GM21390 (cell line): ENCODE data around the gene VSIG4.
A peak's percentile ranks its signal among the peaks of the same experiment; 100 is the strongest.
"Not testable (repeated sequence)": the region's sequence is repeated elsewhere in the genome, so short reads cannot be mapped to it uniquely, and the experiment has no call there.

Experiments used
- ATAC-seq: cut with Tn5 transposase; IDR thresholded peaks from one replicate; pipeline ENCODE4 v1.9.1; 2021; ENCODE audit not compliant: unreplicated experiment

The VSIG4 gene, protein sequence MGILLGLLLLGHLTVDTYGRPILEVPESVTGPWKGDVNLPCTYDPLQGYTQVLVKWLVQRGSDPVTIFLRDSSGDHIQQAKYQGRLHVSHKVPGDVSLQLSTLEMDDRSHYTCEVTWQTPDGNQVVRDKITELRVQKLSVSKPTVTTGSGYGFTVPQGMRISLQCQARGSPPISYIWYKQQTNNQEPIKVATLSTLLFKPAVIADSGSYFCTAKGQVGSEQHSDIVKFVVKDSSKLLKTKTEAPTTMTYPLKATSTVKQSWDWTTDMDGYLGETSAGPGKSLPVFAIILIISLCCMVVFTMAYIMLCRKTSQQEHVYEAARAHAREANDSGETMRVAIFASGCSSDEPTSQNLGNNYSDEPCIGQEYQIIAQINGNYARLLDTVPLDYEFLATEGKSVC

DNA sequence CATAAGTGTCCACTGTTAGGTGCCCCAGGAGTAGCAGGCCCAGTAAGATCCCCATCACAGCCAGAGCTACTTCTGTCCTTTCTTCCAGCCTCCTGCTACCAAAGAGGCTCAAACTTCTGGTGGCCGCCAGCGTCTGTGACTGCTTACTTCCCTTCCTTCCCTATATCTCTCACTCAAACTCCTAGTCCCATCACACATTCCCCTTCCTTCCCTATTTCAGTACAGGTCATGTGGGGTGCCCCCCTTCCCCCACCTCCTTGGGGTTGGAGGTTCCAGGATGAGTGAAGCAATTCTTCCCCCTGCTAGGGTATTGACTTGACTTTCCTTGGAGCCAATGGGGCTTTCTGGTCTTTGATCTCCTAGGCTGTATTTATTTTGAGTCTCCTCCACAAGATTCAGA, at the start of gene VSIG4:
Gene VSIG4 (minus strand): TSS at position 137 of the 400 bp plus-strand sequence. CDS start 82 bp downstream, at position 55.
- ATAC-seq: no peak

DNA sequence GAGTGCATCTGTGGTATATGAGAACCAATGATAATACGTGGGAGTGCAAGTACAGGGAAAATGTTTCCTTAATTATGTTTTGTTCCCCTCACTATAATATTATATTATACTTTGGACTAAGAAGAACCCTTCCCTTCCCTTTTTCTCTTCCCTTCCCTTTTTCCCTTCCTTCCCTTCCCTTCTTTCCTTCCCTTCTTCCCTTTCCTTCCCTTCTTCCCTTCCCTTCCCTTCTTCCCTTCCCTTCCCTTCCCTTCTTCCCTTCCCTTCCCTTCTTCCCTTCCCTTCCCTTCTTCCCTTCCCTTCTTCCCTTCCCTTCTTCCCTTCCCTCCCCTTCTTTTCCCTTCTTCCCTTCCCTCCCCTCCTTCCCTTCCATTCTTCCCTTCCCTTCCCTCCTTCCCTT, 36.9 kb upstream of the VSIG4 start:
- no peak for ATAC-seq

DNA sequence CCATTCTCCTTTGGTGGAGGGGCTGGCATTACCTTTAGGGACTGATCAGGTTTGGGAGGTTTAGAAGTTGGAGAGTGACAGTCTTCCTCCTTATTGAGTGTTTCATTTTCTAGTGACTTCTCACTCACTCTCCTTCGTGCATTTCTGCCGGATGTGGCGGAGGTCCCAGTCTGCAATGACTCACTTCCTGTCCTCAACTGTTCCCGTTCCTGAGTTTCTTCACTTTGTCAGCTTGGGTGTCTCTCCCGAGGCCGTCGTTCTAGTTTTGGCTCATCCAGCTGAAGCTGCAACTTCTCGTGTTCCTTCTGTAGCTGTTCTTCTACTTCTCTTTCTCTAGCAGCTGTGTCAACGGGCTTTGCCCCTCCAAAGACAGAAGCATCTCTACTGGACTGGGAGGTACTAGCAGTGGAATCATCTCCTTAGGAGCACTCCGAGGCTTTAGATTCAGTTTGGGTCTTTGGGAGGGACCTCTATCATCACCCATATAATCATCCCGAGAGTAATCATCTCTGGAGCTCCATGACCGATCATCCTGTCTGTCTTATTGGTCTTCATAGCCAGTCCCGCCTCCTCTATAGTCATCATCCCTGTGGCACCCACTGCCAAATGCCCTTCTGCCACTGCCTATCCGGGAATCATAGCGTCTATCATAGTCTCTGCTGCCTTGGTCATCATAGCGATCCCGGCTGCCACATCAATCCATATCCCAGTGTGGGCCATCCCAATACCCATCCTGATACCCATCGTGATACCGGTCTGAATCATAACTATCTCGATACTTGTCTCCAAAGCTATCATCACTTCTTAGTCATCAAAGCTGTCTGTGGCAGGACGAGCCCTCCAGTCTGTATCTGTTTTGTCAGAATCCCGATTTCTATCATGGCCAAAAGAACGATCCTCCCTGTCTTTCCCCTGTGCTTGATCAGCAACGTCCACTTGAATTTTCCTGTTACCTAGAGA, 35.3 kb upstream of the VSIG4 start:
- peak; percentile 76 for ATAC-seq

DNA sequence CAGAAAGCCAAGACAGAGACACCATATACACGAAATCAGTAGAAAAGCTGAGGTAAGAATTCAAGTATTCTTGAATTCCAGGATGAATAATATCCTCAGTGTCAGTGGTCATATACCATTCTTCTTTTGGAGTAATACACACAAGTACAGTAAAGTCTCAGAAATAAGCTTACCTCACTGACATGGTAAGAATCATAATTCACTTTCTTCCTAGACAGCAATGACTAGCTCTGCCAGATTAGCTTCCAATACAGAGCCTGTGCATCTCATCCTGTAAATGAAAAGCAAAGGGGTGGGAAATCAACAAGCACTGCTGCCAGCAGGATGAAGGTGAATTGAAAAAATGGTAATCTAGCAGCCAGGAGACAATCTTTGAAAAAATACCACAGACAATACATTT, 31.2 kb upstream of the VSIG4 start:
- no peak for ATAC-seq

DNA sequence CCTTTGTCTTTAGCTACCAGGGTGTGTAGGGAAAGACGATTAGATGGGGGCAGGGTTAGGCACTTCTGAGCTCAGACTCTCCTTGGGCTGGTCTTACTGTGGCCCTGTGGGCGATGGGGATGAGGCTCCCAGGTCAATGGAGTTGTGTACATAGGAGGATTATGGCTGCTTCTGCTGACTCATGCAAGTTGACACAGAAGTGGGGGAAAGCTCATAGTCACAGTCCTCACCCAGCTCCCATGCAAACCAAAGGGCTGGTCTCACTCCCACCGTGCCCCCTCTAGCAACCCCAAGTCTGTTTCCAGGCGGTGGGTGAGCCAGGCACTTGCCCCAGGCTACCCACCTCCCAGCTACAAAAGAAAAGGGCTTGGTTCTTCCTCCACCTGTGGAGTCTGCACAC, 24.4 kb upstream of the VSIG4 start:
- no peak for ATAC-seq

DNA sequence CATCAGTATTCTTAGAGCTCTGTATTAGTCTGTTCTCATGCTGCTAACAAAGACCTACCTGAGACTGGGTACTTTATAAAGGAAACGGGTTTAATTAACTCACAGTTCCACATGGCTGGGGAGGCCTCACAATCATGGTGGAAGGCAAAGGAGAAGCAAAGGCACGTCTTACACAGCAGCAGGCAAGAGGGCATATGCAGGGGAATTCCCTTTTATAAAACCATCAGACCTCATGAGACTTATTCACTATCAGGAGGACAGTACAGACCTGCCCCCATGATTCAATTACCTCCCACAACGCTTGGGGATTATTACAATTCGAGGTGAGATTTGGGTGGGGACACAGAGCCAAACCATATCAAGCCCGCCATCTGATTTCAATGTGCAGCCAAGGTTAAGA, 17.1 kb upstream of the VSIG4 start:
- not testable (repeated sequence) for ATAC-seq

DNA sequence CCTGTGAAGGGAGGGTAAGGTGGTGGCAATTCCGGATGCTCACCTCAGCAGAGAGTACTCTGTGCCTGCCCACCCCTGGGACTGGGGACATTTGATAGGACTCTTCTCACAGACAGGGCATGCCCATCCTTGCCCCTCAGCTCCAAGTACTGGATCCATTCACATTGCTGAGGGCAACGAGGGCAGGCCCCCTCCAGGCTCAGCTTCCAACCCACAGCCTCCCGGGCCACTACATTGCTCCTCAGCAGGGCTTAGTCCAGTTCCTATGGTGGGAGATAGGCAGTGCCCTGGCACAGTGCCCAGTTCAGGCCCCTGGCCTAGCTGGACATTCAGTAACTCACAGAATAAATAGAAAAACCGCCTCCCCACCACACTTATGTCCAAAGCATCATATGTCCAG, 15.1 kb upstream of the VSIG4 start:
- no peak for ATAC-seq

DNA sequence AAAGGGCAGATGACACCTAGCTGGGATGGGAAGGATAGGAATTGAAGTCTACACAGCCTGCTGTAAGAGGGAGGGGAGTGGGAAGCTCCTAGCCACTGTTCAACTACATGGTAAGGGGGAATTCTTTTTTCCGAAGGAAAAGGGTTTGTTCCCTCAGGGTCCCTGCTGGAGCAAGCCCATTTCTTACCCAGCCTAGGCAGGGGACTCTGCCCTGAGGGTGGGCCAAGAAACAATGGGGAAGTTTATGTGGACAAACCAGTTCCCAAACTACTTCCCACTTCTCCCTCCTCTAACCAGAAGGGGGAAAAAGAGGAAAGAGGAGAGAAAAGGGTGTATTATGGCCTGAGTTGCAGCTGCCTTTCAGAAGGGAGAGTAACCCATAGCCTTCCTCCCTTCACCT, 13.5 kb upstream of the VSIG4 start:
- ATAC-seq: no peak

DNA sequence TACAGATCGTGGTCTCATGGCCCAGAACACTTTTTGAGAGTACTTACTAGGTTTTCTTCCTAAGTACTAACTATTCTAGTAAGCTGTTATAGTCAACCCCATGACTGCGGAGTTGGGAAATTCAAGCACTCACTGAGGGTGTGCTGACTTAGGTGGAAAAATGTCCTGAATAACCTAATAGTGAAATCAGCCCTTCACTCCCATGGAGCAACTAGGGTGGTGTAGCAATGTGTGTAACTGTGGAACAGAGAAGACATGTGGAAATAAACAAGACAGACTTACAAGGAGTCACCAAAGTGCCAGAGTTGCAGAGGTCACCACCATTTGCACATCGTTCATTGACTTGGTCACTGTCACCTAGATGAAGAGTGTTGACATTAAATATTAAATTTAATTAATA, 12.1 kb upstream of the VSIG4 start:
- ATAC-seq: no peak

DNA sequence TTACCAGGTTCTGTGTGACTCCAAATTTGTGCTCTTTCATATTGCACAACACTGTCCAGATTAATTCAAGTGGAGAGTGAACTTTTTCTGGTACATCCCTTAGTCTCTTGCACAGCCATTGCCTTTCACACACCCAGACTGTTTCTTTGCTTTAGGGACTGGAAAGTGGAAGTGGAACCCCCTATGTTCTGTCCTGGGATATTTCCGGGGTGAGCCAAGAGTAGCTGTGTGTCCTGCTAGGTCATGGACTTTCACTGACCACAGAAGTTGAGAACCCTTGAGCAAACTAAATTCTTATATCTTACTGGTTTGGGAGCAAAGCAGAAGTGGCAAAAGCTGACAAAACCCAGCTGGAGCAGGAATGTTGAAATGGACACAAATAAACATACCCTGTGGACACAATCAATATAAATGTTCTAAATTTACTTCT, 10.3 kb upstream of the VSIG4 start:
- no peak for ATAC-seq

DNA sequence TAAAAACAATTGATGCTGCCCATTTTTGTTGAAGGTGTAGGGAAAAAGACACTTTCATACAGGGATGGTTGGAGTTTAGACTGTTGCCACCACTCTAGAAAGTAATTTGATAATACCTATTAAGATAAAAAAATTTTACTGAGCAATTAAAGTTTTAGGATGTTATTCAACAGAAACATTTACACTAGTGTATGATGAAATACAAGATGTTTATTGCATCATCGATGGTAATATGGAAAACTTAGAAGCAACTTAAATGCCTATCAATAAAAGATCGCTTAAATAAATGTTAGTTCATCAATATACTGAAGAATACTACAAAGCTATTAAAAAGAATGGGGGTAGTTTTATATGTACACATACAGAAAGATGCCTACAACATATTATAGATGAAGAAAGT, 9.2 kb upstream of the VSIG4 start:
- no peak for ATAC-seq

DNA sequence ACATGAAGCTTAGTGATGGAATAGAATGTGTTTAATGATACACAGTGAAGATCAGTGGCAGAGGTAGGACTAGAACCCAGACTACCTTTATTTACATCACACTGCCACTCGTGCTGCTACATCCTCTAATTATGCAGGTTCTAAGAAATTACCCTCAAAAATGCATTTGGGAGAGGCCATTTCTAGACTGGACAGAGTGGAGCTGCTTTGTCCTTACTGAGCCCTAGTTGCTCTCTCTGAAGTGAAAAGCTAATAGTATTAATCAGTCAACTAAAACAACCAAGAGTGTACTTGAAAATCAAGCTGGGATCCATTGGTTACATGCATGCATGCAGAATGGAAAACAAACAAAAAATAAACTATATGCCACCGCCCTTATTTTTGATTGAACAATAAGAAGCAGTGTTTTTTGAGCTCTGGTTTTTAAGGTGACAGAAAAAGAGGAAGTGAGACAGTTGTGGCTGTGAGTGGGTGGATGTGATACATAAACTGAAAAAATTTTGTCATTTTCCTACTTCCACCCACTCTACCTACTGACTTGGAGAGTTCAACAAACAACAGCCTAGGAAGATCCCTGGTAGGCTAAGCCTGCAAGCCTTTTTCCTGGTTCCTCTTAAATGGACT, 6.8 kb upstream of the VSIG4 start:
- peak; percentile 68 for ATAC-seq

DNA sequence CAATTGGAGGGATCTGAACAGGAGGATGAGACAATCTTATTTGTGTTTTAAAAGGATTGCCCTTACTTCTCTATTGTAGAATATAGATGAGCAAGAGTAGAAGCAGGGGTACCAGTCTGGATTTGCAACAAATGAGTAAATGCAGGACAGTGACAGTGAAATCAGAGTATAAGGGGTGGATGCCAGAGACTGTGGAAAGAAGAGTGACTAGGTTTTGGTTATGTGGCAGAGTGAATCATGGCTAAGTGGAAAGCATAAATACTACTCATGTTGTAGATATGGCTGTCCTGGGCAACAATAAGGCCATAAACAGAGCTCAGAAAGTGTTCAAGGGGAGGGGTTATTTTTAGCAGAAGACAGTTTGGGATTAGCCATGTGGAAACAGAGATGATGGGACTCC, 6.0 kb upstream of the VSIG4 start:
- ATAC-seq: no peak

DNA sequence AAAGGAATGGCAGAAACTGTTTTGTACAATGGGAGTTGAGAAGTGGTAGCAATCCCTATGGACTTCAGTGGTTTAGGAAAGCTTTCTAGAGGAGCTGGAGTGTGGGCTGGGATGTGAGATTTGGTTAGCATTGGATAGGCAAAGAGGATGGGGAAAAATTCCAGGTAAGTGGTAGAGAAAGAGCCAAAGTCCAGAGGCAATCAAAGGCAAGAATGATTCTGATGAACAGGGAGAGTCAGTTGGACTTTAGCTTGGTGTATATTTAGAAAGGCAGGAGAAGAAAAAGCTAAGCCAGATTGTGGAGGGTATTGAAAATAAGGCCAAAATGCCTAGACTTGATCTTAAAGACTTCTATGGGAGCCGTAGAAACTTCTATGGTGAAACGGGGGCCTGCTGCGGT, 3.7 kb upstream of the VSIG4 start:
- no peak for ATAC-seq

DNA sequence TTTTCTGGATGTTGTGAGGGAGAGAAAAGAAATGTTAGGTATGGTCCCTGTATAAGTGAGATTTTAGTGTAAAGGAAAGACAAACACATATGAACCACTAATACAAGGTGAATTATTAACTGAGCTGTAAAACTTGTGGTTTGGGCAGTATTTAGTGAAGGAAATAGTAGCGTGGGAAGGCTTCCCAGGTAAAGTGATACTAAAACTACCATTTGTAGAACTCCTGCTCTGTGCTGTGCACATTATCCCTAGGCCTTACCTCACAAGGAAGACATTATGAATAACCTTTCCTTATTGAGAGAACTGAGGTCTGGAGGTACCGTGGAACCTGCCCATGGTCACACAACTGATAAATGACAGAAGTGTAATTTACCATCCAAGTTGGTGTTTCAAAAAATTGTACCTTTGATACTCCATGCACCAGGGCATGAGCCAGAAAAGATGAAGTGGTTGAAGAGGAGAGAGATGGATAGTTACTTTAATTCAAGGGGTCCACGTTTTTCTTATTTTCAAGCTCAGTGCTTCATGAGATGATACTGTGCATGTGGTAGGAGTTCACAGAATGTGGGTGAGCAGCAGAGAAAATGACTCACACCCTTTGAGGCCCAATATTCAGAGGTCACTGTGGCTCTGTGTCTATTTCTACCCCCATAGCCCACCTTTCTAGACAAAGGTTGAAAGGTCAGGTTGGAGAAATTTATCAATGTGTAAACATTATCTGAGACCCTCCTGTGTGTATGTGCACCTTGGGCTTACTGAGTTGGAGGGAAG, 2.6 kb upstream of the VSIG4 start:
- peak; percentile 41 for ATAC-seq

DNA sequence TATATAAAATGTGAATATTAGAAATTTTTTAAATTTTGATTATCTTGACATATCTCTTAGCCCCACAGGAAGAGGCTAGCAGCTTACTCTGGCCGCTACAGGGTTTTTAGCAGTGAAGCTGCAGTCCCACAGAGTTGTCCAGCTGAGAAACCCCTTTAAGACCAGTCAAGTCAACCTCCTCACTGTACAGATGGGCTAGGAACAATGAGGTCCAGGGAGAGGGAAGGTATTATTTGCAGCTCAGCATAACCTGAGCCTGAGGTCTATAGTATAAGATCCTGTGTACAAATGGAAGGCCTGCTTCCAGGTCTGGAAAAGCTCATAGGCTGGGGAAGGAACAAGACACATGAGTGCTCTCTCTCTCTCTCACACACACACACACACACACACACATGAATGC, 1.8 kb downstream of the VSIG4 start:
- no peak for ATAC-seq

DNA sequence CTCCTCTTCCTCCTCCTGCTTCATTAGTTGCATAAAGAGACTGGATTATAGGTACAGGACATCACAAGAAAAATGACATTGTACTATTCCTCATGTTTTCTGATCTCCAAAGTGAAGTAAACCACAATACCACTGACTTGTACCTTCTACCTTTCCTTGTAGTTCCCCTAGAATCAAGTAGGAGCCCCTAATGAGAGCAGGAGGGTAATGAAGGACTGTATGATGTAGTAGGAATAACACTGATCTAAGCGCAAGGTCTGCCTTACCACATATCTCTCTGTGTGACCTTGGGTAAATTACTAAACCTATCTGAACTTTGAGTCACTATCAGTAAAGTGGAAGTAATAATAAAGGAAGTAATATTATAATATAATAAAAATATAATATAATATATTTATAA, 3.6 kb downstream of the VSIG4 start:
- ATAC-seq: no peak

DNA sequence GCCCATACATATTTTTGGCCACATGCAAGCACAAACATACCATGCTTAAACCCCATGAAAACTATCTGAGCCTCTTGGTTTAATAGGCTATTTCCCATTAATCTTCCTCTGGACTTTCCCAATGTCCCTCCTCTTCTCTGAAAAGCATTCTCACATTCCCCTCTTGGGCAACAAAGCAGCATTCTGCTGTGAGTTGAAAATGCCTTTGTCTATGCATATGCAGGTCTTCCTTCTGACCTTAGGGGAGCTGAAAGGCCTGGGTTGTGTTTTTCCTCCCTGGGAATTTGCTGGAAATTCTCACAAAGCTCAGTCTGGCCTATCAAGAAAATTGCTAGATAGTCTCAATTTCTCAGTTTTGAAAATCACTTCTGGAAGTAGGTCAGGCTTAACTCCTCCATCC, 4.2 kb downstream of the VSIG4 start:
- no peak for ATAC-seq

DNA sequence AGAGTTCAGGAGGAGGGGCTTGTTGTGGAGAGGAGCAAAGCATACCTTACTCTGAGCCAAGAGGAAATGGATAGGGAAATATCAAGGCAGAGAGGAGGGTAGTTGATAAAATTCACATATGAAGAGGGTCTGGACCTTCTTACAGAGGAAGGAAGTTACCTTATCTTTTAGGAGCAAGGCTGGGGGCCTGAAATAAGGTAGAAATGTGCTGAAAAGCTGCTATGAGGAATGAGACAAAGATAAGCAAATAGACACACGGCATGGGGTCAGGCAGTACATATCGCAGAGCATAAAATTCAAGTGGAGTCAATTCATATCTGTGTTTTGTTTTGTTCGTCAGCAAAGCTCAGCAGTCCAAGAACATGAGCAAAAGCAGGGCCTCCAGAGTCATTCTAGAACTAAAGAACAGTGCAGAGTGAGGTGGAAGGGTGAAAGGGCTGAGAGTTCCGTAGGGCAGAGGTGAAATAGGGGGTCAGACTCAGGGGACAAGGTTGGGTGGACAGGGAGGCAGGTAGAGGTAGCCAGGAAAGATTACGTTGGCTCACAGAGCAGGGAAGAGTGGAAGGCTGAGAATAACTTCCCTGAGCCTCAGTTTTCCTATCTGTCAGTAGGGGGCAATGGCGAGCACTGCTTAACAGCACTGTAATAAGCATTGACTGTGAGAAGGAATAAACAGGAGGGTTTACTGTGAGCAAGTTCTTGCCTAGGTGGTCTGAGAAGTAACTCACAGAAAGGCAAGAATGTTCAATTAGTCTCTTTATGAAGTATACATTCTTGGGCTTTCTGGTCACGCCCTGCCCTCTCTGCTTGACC, 9.2 kb downstream of the VSIG4 start:
- no peak for ATAC-seq

DNA sequence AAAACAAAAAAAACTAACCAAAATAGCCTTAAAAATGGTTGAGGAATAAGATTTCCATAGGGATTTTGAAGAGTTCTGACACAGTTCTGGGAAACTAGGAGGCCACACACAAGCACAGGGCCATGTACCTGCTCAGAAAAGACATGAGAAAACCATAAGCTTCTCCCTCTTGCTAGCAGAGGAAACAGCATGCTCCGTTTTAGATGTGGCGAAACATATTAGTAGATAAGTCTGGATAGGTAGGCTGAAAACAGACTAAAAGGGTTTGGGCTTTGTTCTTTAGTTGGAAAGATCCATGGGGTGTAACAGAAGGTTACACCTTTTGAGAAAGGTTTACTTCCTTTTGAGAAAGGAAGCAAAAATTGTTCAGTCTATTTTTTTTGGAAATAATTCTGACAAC, 10.9 kb downstream of the VSIG4 start:
- ATAC-seq: no peak
